ENCODE measurements around the gene CAV2.
A peak's percentile ranks its signal among the peaks of the same experiment; 100 is the strongest.

Gene CAV2

DNA sequence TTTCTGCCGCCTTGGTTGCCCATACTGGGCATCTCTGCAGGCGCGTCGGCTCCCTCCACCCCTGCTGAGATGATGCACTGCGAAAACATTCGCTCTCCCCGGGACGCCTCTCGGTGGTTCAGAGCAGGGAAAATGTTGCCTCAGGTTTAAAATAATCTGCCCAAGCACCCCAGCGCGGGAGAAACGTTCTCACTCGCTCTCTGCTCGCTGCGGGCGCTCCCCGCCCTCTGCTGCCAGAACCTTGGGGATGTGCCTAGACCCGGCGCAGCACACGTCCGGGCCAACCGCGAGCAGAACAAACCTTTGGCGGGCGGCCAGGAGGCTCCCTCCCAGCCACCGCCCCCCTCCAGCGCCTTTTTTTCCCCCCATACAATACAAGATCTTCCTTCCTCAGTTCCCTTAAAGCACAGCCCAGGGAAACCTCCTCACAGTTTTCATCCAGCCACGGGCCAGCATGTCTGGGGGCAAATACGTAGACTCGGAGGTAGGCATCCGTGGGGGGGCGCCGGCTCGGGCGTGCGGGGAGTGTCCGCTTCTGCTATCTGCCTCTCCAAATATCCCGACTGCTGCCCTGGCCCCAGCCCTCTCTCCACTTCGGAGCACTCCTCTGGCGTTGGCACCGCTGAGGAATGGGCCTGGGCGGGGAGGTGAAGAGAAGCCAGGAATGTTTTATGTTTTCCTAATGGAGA lies 25.2 kb downstream of the CAV2 start, which contains the start of gene CAV1:
CAV1 (plus strand) TSS at position 428 of the 689 bp plus-strand sequence; CDS start at position 455, 27 bp downstream.
- peak; percentile 93 for DNase-seq (ENCODE audit: low read depth, low spot score)

DNA sequence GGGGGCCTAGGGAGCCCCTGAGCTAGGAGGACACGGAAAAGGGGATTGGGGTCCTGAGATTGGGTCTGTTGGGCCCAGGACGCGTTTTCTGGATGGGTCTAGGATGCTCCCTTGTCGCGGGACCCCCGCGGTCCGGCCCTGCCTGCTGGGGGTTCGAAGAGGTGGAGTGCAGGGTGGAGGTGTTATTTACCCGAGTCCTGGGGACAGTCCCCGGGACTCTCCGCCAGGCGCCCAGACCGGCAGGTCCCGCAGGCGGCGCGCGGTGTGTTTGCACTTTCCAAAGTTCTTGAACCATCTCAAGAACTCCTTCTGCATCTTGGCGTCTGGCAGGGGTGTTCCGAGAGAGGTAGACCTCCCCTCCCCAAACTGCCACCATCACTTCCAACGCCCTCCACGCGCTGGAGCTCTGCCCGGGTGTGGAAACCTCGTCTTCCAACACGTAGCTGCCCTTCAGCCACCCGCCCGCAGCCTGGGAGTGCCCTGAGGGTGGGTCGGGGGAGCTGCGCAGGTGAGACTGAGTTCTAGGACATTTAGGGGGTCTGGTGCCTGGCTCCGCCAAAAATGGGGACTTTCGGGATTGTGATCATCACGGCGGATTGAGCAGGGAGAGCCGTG lies 25.9 kb downstream of the CAV2 start:
- DNase-seq (ENCODE audit: low read depth, low spot score) = no peak

DNA sequence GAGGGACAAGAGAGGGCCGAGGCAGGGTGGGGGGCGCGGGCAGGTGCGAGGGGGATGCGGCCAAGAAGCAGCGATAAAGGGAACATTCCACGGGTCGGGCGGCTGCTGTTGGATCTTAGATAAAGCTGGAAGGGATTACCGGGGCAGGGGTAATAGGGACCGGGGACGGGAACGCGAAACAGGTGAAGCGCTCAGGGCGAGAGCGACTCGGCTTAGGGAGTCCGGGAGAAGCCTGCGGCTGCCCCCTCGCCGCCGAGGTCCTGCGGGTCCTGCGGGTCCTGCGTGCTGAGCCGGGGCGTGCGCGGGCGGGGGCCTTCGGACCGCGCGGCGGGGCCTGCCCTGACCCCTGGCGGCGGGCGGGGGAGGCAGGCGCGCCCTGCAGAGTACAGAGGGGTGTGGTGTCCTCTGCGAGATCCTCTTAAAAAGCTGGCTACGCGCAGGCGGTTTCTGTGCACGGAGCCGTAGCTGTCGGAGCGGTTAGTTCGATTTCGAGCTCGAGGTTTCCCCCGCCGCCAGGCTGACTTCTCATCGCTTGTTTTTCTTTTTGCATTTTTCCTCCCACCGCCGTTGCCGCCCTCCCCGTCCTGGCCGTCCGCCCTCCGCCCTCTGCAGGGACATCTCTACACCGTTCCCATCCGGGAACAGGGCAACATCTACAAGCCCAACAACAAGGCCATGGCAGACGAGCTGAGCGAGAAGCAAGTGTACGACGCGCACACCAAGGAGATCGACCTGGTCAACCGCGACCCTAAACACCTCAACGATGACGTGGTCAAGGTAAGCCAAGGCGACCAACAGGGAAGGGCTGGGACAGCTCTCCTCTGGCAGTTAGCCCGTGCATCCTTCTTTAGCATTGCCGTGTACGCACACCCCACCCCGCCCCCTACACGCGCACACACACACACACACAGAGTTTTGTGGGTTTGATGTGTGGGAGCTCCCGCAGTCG lies 26.6 kb downstream of the CAV2 start:
- DNase-seq (ENCODE audit: low read depth, low spot score) = no peak

DNA sequence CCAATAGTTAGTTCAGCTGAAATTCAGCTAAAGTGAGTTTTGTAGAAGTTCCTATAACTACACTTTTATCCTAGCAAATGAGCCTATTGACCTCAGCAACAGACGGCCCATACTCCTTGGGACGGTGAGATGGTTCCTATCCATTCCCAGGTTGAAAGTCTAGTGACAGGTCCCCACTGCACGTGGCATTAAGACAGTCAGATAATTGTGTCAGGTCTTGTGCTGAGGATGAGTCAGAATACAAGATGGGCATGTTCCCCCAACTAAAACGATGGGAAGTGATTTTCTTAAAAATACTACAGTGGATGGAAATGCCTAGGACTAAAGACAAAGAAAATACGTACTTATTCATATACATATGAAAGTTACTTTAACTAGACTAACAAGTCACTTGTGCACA lies 27.4 kb downstream of the CAV2 start:
- no peak for DNase-seq (ENCODE audit: low read depth, low spot score)

DNA sequence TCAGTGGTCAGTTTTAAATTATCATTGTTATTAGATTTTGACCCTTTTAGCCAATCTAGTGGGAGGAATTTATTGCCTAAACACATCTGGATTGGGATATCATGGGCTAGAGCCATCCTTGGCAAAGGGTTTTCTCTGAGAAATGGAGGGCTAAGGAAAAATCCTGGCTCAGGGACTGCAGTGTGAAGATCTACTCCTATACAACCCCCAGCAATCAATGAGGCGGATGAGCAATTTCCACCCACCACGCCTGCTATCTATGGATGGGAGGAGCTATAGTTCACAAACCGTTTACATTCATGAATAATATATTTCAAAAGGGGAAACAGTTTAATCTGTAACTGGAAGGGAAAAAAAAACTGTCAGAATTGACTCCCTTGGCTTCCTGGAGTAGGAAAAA lies 28.0 kb downstream of the CAV2 start:
- DNase-seq (ENCODE audit: low read depth, low spot score) = no peak

DNA sequence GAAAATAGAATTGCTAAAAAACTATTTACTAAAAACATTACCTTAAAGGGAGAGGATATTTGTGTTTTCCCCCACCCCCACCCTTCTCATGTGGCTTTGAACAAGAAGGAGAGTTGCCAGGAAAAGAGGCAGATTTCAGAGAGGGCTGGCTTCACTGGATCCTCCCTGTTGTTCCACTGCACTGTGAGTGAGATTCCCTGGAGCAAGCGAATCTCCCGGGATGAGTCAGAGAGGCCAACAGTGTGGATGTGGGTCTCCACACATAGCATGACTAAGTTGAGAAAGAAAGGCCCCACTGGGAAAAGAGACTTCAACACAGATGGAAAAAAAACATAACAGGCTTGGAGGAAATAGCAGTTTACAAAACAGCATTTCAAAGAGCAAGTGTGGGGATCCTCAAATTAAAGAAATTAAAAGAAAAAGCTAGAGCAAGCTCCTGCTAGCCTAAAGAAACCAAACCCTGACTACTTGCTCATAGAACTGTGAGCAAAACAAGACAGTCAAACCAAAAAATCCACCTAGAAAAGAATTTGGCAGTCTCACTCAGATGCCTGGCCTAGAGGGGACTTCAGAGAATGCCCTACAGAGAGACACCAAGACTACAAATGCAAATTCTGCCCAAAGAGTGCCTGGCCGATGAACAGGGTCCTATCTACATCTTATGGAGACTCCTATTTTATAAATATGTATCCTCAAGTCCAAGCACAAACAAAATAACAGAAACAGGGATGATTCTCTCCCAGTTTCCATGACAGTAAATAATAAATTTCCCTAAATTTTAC lies 28.7 kb downstream of the CAV2 start:
- DNase-seq (ENCODE audit: low read depth, low spot score) = peak; percentile 85

DNA sequence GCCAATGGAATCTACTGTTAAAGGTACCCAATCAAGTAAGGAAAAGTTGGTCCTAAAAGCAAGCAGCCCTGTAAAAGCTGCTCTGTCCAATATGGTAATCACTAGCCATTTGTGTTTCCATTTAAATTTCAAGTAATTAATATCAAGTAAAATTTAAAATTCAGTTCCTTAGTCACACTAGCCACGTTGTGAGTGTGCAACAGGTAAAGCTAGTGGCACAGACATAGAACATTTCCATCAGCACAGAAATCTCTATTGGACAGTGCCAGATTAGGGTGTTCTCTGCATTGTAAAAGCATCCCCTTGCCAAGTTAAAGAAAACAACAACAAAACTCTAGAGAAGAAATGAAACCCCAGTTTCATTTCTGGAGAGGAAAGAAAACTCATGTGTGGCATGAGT lies 29.7 kb downstream of the CAV2 start:
- no peak for DNase-seq (ENCODE audit: low read depth, low spot score)

- no peak for DNase-seq (ENCODE audit: low read depth, low spot score)
These were observed 30.7 kb downstream of the CAV2 start for GRCh38 chr7:116530107-116530820.

- DNase-seq (ENCODE audit: low read depth, low spot score) = no peak
These were observed 32.7 kb downstream of the CAV2 start for GRCh38 chr7:116532102-116532688.

DNA sequence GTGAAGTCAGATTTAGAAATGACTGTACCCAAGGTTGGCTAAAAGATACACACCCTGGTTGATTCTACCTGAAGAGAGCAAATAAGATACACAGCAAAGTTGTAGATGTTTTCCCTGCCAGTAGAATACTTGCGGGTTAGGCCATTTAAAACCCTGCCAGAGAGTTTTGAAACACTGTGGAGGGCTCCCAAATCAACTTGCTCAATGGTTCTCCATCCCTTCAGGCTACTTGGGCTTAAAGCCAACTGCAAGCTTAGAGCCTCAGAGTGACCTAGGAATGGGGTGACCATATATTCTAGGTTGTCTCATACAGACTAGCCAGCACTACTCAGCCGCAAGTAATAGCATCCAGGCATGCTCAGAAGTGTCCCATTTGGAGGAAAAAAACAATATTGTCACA lies 35.3 kb downstream of the CAV2 start:
- DNase-seq (ENCODE audit: low read depth, low spot score) = no peak

DNA sequence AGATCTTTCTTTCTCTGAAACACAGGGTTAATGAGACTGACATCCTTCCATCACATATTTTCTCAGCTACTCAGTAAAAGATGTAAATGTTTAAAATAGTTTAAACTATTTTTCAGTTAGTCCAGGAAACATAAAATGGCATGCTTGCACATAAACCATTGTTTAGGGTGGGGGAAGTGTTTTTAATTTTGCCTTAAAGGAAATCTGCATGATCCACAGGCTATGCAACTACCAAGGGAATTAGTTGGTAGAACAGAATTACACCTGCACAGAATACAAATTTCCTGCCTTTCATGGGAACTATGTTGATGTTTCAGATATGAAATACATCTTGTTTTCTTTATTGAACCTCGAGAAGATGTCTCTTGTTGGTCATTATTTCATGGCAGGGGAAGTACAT lies 35.9 kb downstream of the CAV2 start:
- no peak for DNase-seq (ENCODE audit: low read depth, low spot score)

DNA sequence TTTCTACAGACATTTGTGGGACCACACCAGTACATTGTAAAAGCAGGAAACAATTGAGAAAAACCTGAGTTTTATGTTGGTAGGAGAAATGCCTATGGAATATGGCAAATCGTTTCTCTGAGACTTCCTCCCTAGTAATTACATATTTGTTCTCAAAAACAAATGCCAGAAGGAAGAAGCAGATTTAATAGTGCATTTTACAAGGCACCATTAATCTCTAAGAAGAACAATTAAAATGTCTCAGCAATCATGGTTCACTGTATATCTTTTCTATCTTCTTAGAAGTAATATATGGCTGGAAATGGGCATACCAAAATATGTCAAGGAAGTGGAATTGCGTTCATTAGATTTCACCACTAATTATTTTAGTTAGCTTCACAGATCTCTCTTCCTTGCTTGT lies 38.6 kb downstream of the CAV2 start:
- DNase-seq (ENCODE audit: low read depth, low spot score) = no peak

DNA sequence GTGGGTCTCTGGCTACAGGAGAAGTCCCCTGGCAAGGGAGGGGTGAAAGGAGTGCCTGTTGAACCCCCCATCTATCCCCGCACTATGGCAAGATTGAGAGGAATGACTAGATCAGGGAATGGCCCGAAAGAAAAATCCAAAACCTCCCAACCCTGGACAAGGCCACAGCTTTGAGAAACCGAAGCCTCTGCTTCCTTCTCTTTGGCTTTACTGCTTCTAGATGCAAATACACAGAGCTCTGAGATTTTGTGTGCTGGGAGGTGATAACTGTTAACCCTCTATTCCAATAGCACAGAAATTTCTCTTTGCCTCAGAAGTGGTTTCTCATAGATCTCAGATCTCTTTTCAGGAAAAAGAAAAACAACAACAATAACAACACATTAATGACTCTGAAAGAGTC lies 40.3 kb downstream of the CAV2 start:
- no peak for DNase-seq (ENCODE audit: low read depth, low spot score)

GRCh38 chr7:116540743-116541142 lies 41.2 kb downstream of the CAV2 start:
- DNase-seq (ENCODE audit: low read depth, low spot score) = no peak

DNA sequence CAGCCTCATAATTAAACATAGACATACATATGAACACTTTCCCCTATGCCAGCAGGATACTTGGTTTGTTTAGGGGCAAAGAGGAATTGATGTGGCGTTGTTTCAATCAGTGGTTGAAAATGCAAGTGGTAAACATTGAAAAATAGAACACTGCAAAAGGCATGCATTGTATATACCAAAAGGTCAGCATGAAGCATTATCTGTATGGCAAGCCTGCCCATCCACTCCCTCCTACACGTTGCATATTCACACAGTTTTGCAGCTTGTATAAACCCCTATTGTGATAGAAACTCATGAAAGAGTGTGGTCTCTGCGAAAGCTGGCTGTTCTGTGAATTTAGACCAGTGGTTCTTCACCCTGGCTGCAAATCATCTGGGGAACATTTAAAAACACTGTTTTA lies 42.4 kb downstream of the CAV2 start:
- no peak for DNase-seq (ENCODE audit: low read depth, low spot score)

- DNase-seq (ENCODE audit: low read depth, low spot score) = no peak
These were observed 43.1 kb downstream of the CAV2 start for GRCh38 chr7:116542618-116543017.

DNA sequence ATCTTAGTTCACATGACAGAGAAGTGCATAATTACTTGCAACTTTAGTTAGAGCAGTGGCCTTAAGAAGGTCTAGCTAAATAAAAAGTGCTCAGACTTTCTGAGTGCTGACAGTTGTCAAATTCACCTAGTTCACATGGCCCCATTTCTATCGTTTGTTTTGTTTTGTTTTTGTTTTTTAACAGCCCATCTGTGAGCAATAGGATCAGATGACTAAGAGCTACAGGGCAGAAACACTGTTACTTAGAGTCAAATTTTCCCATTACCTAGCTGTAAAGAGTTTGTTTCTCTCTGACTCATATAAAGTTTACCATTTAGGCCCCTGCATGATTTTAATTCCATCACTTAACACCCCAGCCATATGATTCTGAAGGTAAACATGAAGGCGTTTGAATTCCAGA lies 44.1 kb downstream of the CAV2 start:
- DNase-seq (ENCODE audit: low read depth, low spot score) = no peak

GRCh38 chr7:116544487-116544886 lies 44.9 kb downstream of the CAV2 start:
- no peak for DNase-seq (ENCODE audit: low read depth, low spot score)

GRCh38 chr7:116545411-116545993 lies 46.0 kb downstream of the CAV2 start:
- no peak for DNase-seq (ENCODE audit: low read depth, low spot score)

DNA sequence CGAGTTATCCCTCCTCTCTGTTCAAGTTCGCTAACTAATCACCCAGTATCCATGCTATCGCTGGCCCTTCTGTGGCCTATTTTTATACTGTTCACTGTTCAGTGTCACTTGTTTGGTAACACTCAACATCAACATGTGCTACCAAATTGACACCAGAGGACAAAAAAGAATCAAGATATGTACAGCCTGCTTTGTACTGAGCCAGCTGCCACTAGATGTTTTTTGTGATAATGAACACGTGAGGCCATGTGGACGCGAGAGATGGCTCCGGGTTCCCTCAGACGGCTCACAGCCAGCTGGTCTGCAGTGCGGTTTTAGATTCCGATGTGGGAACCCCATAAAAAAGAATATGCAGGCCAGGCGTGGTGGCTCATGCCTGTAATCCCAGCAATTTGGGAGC lies 46.5 kb downstream of the CAV2 start:
- no peak for DNase-seq (ENCODE audit: low read depth, low spot score)

Measured in brain pericyte (primary cell).